ENCODE measurements around the gene SPX. TPM values are rescaled to one million over a fixed set of nuclear protein-coding genes. Genes with fewer than 3 reads are reported as not detected.

Gene SPX
- total RNA-seq, 4 donors from 2014 or later, result 18.0 to 48.2 (median 40.4) TPM

- 96% methylated on average over 6 of the region's 6 CpGs for WGBS, 2 donors
- H3K9me3 ChIP-seq, result no peaks in the 10 kb centered on the region
- no peaks in the 10 kb centered on the region for H3K36me3 ChIP-seq
- DNase-seq, result no peak
- no peaks in the 10 kb centered on the region for H3K27me3 ChIP-seq
- no peak overlapping the region for H3K4me3 ChIP-seq (replicated peaks in 1 of 3)
- no peak for TF ChIP-seq POLR2A (IDR thresholded peaks at IDR 0.05)
- TF ChIP-seq CTCF (IDR thresholded peaks at IDR 0.05), result no peak
- no peaks in the 10 kb centered on the region for H3K4me1 ChIP-seq
- H3K27ac ChIP-seq, result no peak overlapping the region
- intact Hi-C loops (cut with DNase I), result no loop called here
Observed at GRCh38 chr12:21541773-21542172, 15.7 kb downstream of the SPX start.

GRCh38 chr12:21542403-21542802 is 16.3 kb downstream of the SPX start:
- WGBS, 2 donors, result 63 to 70% methylated on average over 5 of the region's 5 CpGs

GRCh38 chr12:21543151-21543550 is 17.1 kb downstream of the SPX start:
- no peak for DNase-seq
- Histone ChIP-seq H3K4me1 (no peaks in the 10 kb centered on the region), H3K4me3 (replicated peaks in 1 of 3) (no peak overlapping the region), H3K9me3 (no peaks in the 10 kb centered on the region), H3K27me3 (no peaks in the 10 kb centered on the region), H3K27ac (no peak overlapping the region), H3K36me3 (no peaks in the 10 kb centered on the region)
- intact Hi-C loops (cut with DNase I), result no loop called here
- no peak for TF ChIP-seq CTCF (IDR thresholded peaks at IDR 0.05)
- no peak for TF ChIP-seq POLR2A (IDR thresholded peaks at IDR 0.05)

More at GRCh38 chr12:21542403-21542802, 16.3 kb downstream of the SPX start:
- H3K9me3 ChIP-seq, result no peaks in the 10 kb centered on the region
- no peaks in the 10 kb centered on the region for H3K36me3 ChIP-seq
- no peaks in the 10 kb centered on the region for H3K27me3 ChIP-seq
- no peak for DNase-seq
- TF ChIP-seq POLR2A (IDR thresholded peaks at IDR 0.05) (no peak), CTCF (IDR thresholded peaks at IDR 0.05) (no peak)
- no peaks in the 10 kb centered on the region for H3K4me1 ChIP-seq
- no peak overlapping the region for H3K27ac ChIP-seq
- intact Hi-C loops (cut with DNase I), result no loop called here
- H3K4me3 ChIP-seq (replicated peaks in 1 of 3), result no peak overlapping the region

GRCh38 chr12:21545557-21545956 is 19.5 kb downstream of the SPX start:
- no peaks in the 10 kb centered on the region for H3K4me1 ChIP-seq
- no peaks in the 10 kb centered on the region for H3K9me3 ChIP-seq
- H3K4me3 ChIP-seq (replicated peaks in 1 of 3), result no peak overlapping the region
- H3K27me3 ChIP-seq, result no peaks in the 10 kb centered on the region
- 87 to 90% methylated on average over 2 of the region's 2 CpGs for WGBS, 2 donors
- H3K27ac ChIP-seq, result no peak overlapping the region
- intact Hi-C loops (cut with DNase I), result no loop called here
- DNase-seq, result no peak
- no peaks in the 10 kb centered on the region for H3K36me3 ChIP-seq
- TF ChIP-seq POLR2A (IDR thresholded peaks at IDR 0.05) (no peak), CTCF (IDR thresholded peaks at IDR 0.05) (no peak)

- H3K9me3 ChIP-seq, result no peaks in the 10 kb centered on the region
- no peak overlapping the region for H3K4me3 ChIP-seq (replicated peaks in 1 of 3)
- no peaks in the 10 kb centered on the region for H3K36me3 ChIP-seq
- no peak for DNase-seq
- no peak overlapping the region for H3K27ac ChIP-seq
- TF ChIP-seq CTCF (IDR thresholded peaks at IDR 0.05) (no peak), POLR2A (IDR thresholded peaks at IDR 0.05) (no peak)
- 0 to 28% methylated on average over 1 of the region's 1 CpG for WGBS, 2 donors
- intact Hi-C loops (cut with DNase I), result no loop called here
- H3K4me1 ChIP-seq, result peaks cover 3 to 5% of the 10 kb centered on the region in 2 donors
- H3K27me3 ChIP-seq, result no peaks in the 10 kb centered on the region
Observed at GRCh38 chr12:21546716-21547115, 20.6 kb downstream of the SPX start.
